Osteoblast (primary cell): ENCODE measurements around the gene IGFL1. TPM values are rescaled to one million over a fixed set of nuclear protein-coding genes. Genes with fewer than 3 reads are reported as not detected.
"Not testable (repeated sequence)": the region's sequence is repeated elsewhere in the genome, so short reads cannot be mapped to it uniquely, and the experiment has no call there.

Source experiments
- DNase-seq: peaks from one replicate; pipeline ENCODE4 v3.0.0; 2011; ENCODE audit warnings: low spot score, mixed read lengths; ENCODE audit not compliant: insufficient read length; ENCODE audit errors: missing footprints
- H2AFZ ChIP-seq: 2 replicates; pipeline ENCODE4 v1.6.0; 2011; ENCODE audit warnings: mild to moderate bottlenecking, low read length
- H3K27ac ChIP-seq: 2 replicates; pipeline ENCODE4 v1.5.1; 2011; ENCODE audit warnings: mild to moderate bottlenecking, low read depth, low read length, moderate library complexity
- H3K27me3 ChIP-seq: 2 replicates; pipeline ENCODE4 v1.6.0; 2012; ENCODE audit warnings: mild to moderate bottlenecking, control low read depth, inconsistent platforms, low read length, moderate library complexity; ENCODE audit not compliant: insufficient read depth
- H3K36me3 ChIP-seq: 2 replicates; pipeline ENCODE4 v1.5.1; 2011; ENCODE audit warnings: mild to moderate bottlenecking, low read length, control low read depth, moderate library complexity; ENCODE audit not compliant: insufficient read depth
- H3K4me1 ChIP-seq: 2 replicates; pipeline ENCODE4 v1.5.1; 2011; ENCODE audit warnings: mild to moderate bottlenecking, low read length, control low read depth, moderate library complexity; ENCODE audit not compliant: insufficient read depth
- H3K4me2 ChIP-seq: 2 replicates; pipeline ENCODE4 v1.6.0; 2011; ENCODE audit warnings: mild to moderate bottlenecking, low read length; ENCODE audit not compliant: insufficient read depth
- H3K4me3 ChIP-seq: fragments of 200-600 bp; sonication (generic); 3 replicates; pipeline ENCODE4 v1.5.1; 2012; ENCODE audit warnings: mild to moderate bottlenecking, low read length, inconsistent platforms; ENCODE audit not compliant: insufficient read depth
- H3K79me2 ChIP-seq: 2 replicates; pipeline ENCODE4 v1.6.0; 2012; ENCODE audit warnings: mild to moderate bottlenecking, low read length, control low read depth, inconsistent platforms; ENCODE audit not compliant: insufficient read depth
- H3K9me3 ChIP-seq: 2 replicates; pipeline ENCODE4 v1.5.1; 2011; ENCODE audit warnings: low read depth, low read length, control low read depth
- H4K20me1 ChIP-seq: 2 replicates; pipeline ENCODE4 v1.6.0; 2012; ENCODE audit warnings: mild to moderate bottlenecking, low read length, control low read depth; ENCODE audit not compliant: insufficient read depth
- CTCF ChIP-seq: IDR thresholded peaks from 2 replicates; pipeline ENCODE4 v1.5.1; 2011; ENCODE audit warnings: mild to moderate bottlenecking, low read depth, low read length, moderate library complexity; ENCODE audit errors: extremely low read depth
- total RNA-seq: library from RNA; depleted of rRNA; stranded (reverse); fragments of >200 nt; gene quantifications from 2 replicates; pipeline ENCODE4 v1.2.3, GENCODE V29; 2012

The IGFL1 gene
- total RNA-seq, 1 donor, result not detected

GRCh38 chr19:46232468-46232867 is 2.9 kb downstream of the IGFL1 start:
- Histone ChIP-seq H3K4me2 (no peak overlapping the region), H2AFZ (no peak overlapping the region), H3K27me3 (peaks cover 65% of the 10 kb centered on the region), H3K4me3 (no peak overlapping the region), H3K36me3 (no peaks in the 10 kb centered on the region), H4K20me1 (peaks cover 4% of the 10 kb centered on the region), H3K27ac (no peak overlapping the region), H3K79me2 (no peaks in the 10 kb centered on the region), H3K4me1 (no peaks in the 10 kb centered on the region), H3K9me3 (no peaks in the 10 kb centered on the region)
- TF ChIP-seq CTCF, result no peak
- no peak for DNase-seq

GRCh38 chr19:46232938-46233621 is 3.5 kb downstream of the IGFL1 start:
- no peaks in the 10 kb centered on the region for H3K4me1 ChIP-seq
- H2AFZ ChIP-seq, result no peak overlapping the region
- no peaks in the 10 kb centered on the region for H3K9me3 ChIP-seq
- H3K36me3 ChIP-seq, result no peaks in the 10 kb centered on the region
- no peak overlapping the region for H3K4me3 ChIP-seq
- no peak for DNase-seq
- H3K27me3 ChIP-seq, result peaks cover 60% of the 10 kb centered on the region
- no peak overlapping the region for H3K4me2 ChIP-seq
- H3K79me2 ChIP-seq, result no peaks in the 10 kb centered on the region
- H3K27ac ChIP-seq, result no peak overlapping the region
- TF ChIP-seq CTCF, result no peak
- peaks cover 4% of the 10 kb centered on the region for H4K20me1 ChIP-seq

GRCh38 chr19:46233871-46234270 is 4.3 kb downstream of the IGFL1 start:
- not testable (repeated sequence) for H3K79me2 ChIP-seq, DNase-seq, H3K4me3 ChIP-seq, H3K27ac ChIP-seq, H3K9me3 ChIP-seq, H3K4me1 ChIP-seq, H4K20me1 ChIP-seq, H3K36me3 ChIP-seq, H3K4me2 ChIP-seq, H2AFZ ChIP-seq
- peaks cover 60% of the 10 kb centered on the region for H3K27me3 ChIP-seq

- not testable (repeated sequence) for H3K4me2 ChIP-seq, H3K27ac ChIP-seq, H3K36me3 ChIP-seq, H4K20me1 ChIP-seq, H3K4me1 ChIP-seq, H3K4me3 ChIP-seq, H3K9me3 ChIP-seq, DNase-seq, H2AFZ ChIP-seq, H3K79me2 ChIP-seq
- peaks cover 41% of the 10 kb centered on the region for H3K27me3 ChIP-seq
Measured at GRCh38 chr19:46238141-46238540, 8.6 kb downstream of the IGFL1 start.

- no peaks in the 10 kb centered on the region for H4K20me1 ChIP-seq
- H3K4me2 ChIP-seq, result no peak overlapping the region
- no peak for TF ChIP-seq CTCF
- no peaks in the 10 kb centered on the region for H3K4me1 ChIP-seq
- no peak for DNase-seq
- no peaks in the 10 kb centered on the region for H3K9me3 ChIP-seq
- H3K27ac ChIP-seq, result no peak overlapping the region
- H3K36me3 ChIP-seq, result no peaks in the 10 kb centered on the region
- peaks cover 42% of the 10 kb centered on the region for H3K27me3 ChIP-seq
- H3K4me3 ChIP-seq, result no peak overlapping the region
- no peak overlapping the region for H2AFZ ChIP-seq
- no peaks in the 10 kb centered on the region for H3K79me2 ChIP-seq
Measured at GRCh38 chr19:46239193-46240024, 9.9 kb downstream of the IGFL1 start.
